COLO829 (cell line): ENCODE measurements around the gene NEGR1.

Experiments
- DNase-seq: peaks from one replicate; pipeline ENCODE4 v3.0.0; 2012; ENCODE audit warnings: low spot score

NEGR1 gene

GRCh38 chr1:71689635-71690034 is 592.7 kb downstream of the NEGR1 start:
- no peak for DNase-seq

- no peak for DNase-seq
Observed at GRCh38 chr1:71687376-71687775, 595.0 kb downstream of the NEGR1 start.

GRCh38 chr1:71676979-71677925 is 605.1 kb downstream of the NEGR1 start:
- no peak for DNase-seq

GRCh38 chr1:71668065-71668464 is 614.3 kb downstream of the NEGR1 start:
- DNase-seq: no peak

- no peak for DNase-seq
Observed at GRCh38 chr1:71667216-71667615, 615.1 kb downstream of the NEGR1 start.

GRCh38 chr1:71666609-71667008 is 615.7 kb downstream of the NEGR1 start:
- DNase-seq: no peak

- no peak for DNase-seq
Observed at GRCh38 chr1:71660411-71660810, 621.9 kb downstream of the NEGR1 start.

- DNase-seq: no peak
Observed at GRCh38 chr1:71657891-71658679, 624.3 kb downstream of the NEGR1 start.

GRCh38 chr1:71656902-71657301 is 625.4 kb downstream of the NEGR1 start:
- no peak for DNase-seq

- DNase-seq: no peak
Observed at GRCh38 chr1:71655604-71656003, 626.7 kb downstream of the NEGR1 start.

GRCh38 chr1:71653952-71654351 is 628.4 kb downstream of the NEGR1 start:
- no peak for DNase-seq

GRCh38 chr1:71651214-71651613 is 631.1 kb downstream of the NEGR1 start:
- no peak for DNase-seq

GRCh38 chr1:71650119-71650518 is 632.2 kb downstream of the NEGR1 start:
- DNase-seq: no peak

GRCh38 chr1:71649608-71650007 is 632.7 kb downstream of the NEGR1 start:
- DNase-seq: no peak

- no peak for DNase-seq
Observed at GRCh38 chr1:71647513-71648300, 634.6 kb downstream of the NEGR1 start.

- no peak for DNase-seq
Observed at GRCh38 chr1:71645015-71645414, 637.3 kb downstream of the NEGR1 start.

- DNase-seq: no peak
Observed at GRCh38 chr1:71641903-71642302, 640.4 kb downstream of the NEGR1 start.

- DNase-seq: no peak
Observed at GRCh38 chr1:71640998-71641397, 641.3 kb downstream of the NEGR1 start.

- peak; percentile 16 for DNase-seq
Observed at GRCh38 chr1:71640116-71640515, 642.2 kb downstream of the NEGR1 start.

GRCh38 chr1:71638081-71638766 is 644.1 kb downstream of the NEGR1 start:
- DNase-seq: peak; percentile 2

GRCh38 chr1:71635568-71635967 is 646.8 kb downstream of the NEGR1 start:
- DNase-seq: no peak

- no peak for DNase-seq
Observed at GRCh38 chr1:71634159-71634558, 648.2 kb downstream of the NEGR1 start.
